ENCODE data around the gene IER5L. TPM values are rescaled to one million over a fixed set of nuclear protein-coding genes. Genes with fewer than 3 reads are reported as not detected.

IER5L gene
- total RNA-seq, 1 donor from 2014 or later, result 36.0 TPM

GRCh38 chr9:129161534-129161837, 16.6 kb downstream of the IER5L start:
- Mint-ChIP-seq H3K27ac (ENCODE audit: unreplicated experiment) (no peak overlapping the region), H3K27me3 (ENCODE audit: unreplicated experiment) (peaks cover 9% of the 10 kb centered on the region), H3K4me1 (ENCODE audit: low read depth, unreplicated experiment) (peaks cover 2% of the 10 kb centered on the region), H3K4me3 (ENCODE audit: unreplicated experiment) (no peak overlapping the region), H3K36me3 (ENCODE audit: unreplicated experiment) (no peaks in the 10 kb centered on the region), H3K9me3 (ENCODE audit: unreplicated experiment) (peaks cover 12% of the 10 kb centered on the region)
- no peak for TF ChIP-seq CTCF (IDR thresholded peaks at IDR 0.05; ENCODE audit: partially characterized antibody, unreplicated experiment)
- DNase-seq, result no peak

GRCh38 chr9:129160712-129161533, 17.1 kb downstream of the IER5L start:
- Mint-ChIP-seq H3K27ac (ENCODE audit: unreplicated experiment) (no peak overlapping the region), H3K9me3 (ENCODE audit: unreplicated experiment) (peaks cover 9% of the 10 kb centered on the region), H3K4me3 (ENCODE audit: unreplicated experiment) (no peak overlapping the region), H3K27me3 (ENCODE audit: unreplicated experiment) (peaks cover 9% of the 10 kb centered on the region), H3K36me3 (ENCODE audit: unreplicated experiment) (no peaks in the 10 kb centered on the region), H3K4me1 (ENCODE audit: low read depth, unreplicated experiment) (peaks cover 2% of the 10 kb centered on the region)
- DNase-seq, result no peak
- no peak for TF ChIP-seq CTCF (IDR thresholded peaks at IDR 0.05; ENCODE audit: partially characterized antibody, unreplicated experiment)

GRCh38 chr9:129156163-129156562, 21.9 kb downstream of the IER5L start:
- Mint-ChIP-seq H3K4me3 (ENCODE audit: unreplicated experiment) (no peak overlapping the region), H3K4me1 (ENCODE audit: low read depth, unreplicated experiment) (no peaks in the 10 kb centered on the region), H3K36me3 (ENCODE audit: unreplicated experiment) (peaks cover 4% of the 10 kb centered on the region), H3K9me3 (ENCODE audit: unreplicated experiment) (peaks cover 5% of the 10 kb centered on the region), H3K27me3 (ENCODE audit: unreplicated experiment) (peaks cover 12% of the 10 kb centered on the region), H3K27ac (ENCODE audit: unreplicated experiment) (no peak overlapping the region)
- DNase-seq, result no peak
- TF ChIP-seq CTCF (IDR thresholded peaks at IDR 0.05; ENCODE audit: partially characterized antibody, unreplicated experiment), result no peak

- DNase-seq, result no peak
- Mint-ChIP-seq H3K36me3 (ENCODE audit: unreplicated experiment) (peaks cover 5% of the 10 kb centered on the region), H3K4me3 (ENCODE audit: unreplicated experiment) (no peak overlapping the region), H3K27ac (ENCODE audit: unreplicated experiment) (no peak overlapping the region), H3K27me3 (ENCODE audit: unreplicated experiment) (peaks cover 14% of the 10 kb centered on the region), H3K4me1 (ENCODE audit: low read depth, unreplicated experiment) (no peaks in the 10 kb centered on the region), H3K9me3 (ENCODE audit: unreplicated experiment) (peaks cover 5% of the 10 kb centered on the region)
- TF ChIP-seq CTCF (IDR thresholded peaks at IDR 0.05; ENCODE audit: partially characterized antibody, unreplicated experiment), result no peak
Measured at GRCh38 chr9:129154866-129155477, 23.1 kb downstream of the IER5L start.

GRCh38 chr9:129151469-129151868, 26.6 kb downstream of the IER5L start:
- H3K27ac Mint-ChIP-seq (ENCODE audit: unreplicated experiment), result peak overlapping the region; percentile 56
- H3K27me3 Mint-ChIP-seq (ENCODE audit: unreplicated experiment), result peaks cover 14% of the 10 kb centered on the region
- H3K4me1 Mint-ChIP-seq (ENCODE audit: low read depth, unreplicated experiment), result peaks cover 10% of the 10 kb centered on the region
- TF ChIP-seq CTCF (IDR thresholded peaks at IDR 0.05; ENCODE audit: partially characterized antibody, unreplicated experiment), result no peak
- peaks cover 4% of the 10 kb centered on the region for H3K9me3 Mint-ChIP-seq (ENCODE audit: unreplicated experiment)
- H3K4me3 Mint-ChIP-seq (ENCODE audit: unreplicated experiment), result peak overlapping the region; percentile 13
- peaks cover 5% of the 10 kb centered on the region for H3K36me3 Mint-ChIP-seq (ENCODE audit: unreplicated experiment)
- no peak for DNase-seq
